GM12873 (cell line): ENCODE data around the gene LRCH1.

Experiments used
- TF ChIP-seq, protein P1 (sequence below): IDR thresholded peaks from 2 replicates; pipeline ENCODE4 v1.5.1; 2012; ENCODE audit warnings: low read depth, mild to moderate bottlenecking, moderate library complexity, low read length, control low read depth; ENCODE audit not compliant: insufficient read depth; ENCODE audit errors: missing control alignments

Gene LRCH1

DNA sequence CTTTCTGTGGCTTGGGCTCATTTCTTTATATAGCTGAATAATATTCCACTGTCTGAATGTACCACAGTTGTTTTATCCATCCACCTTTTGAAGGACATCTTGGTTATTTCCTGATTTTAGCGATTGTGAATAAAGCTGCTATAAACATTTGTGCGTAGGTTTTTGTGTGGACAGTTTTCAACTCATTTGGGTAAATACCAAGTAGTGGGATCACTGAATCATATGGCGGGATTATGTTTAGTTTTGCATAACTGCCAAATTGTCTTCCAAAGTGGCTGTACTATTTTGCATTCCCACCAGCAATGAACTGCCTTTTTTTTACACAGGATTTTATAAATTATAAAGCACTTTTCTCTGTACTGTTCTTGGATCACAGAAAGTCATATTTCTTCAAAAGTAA lies 13.7 kb upstream of the LRCH1 start:
- TF ChIP-seq, protein P1, sequence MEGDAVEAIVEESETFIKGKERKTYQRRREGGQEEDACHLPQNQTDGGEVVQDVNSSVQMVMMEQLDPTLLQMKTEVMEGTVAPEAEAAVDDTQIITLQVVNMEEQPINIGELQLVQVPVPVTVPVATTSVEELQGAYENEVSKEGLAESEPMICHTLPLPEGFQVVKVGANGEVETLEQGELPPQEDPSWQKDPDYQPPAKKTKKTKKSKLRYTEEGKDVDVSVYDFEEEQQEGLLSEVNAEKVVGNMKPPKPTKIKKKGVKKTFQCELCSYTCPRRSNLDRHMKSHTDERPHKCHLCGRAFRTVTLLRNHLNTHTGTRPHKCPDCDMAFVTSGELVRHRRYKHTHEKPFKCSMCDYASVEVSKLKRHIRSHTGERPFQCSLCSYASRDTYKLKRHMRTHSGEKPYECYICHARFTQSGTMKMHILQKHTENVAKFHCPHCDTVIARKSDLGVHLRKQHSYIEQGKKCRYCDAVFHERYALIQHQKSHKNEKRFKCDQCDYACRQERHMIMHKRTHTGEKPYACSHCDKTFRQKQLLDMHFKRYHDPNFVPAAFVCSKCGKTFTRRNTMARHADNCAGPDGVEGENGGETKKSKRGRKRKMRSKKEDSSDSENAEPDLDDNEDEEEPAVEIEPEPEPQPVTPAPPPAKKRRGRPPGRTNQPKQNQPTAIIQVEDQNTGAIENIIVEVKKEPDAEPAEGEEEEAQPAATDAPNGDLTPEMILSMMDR = no peak

DNA sequence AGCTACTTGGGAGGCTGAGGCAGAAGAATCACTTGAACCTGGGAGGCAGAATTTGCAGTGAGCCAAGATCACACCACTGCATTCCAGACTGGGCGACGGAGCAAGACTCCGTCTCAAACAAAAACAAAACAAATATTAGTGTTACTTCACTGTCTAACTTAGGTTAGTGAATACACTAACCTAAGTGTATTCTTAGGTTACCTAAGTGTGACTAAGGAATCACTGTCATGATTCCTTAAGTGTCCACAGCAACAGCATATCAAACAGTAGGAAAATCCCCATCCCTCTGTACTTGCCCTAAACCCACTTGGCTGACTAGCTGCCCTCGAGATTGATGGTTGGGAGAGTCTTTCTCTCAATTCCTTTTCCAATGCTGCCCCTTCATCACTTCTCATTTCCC lies 11.8 kb upstream of the LRCH1 start:
- TF ChIP-seq, protein P1 = no peak

GRCh38 chr13:46542833-46543232 lies 10.1 kb upstream of the LRCH1 start:
- TF ChIP-seq, protein P1 = no peak

DNA sequence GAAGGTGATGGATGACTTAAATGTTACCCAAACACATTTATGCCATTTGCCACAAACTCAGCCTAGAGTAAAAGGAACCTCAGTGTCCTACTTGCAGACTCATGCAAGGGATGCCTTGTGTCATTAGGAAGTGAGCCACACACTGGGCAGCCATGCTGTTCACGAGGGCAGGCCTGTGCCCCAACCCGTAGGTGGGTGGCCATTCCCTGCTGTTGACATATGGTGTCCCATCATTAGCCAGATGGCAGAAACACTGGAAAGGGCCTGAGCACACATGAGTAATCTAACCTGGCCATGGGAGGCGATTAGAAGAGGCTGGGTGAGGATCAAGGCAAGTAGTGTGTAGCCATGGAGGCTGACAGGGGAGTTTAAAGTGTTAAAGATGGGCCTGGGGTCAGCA lies 9.7 kb upstream of the LRCH1 start:
- TF ChIP-seq, protein P1 = no peak

DNA sequence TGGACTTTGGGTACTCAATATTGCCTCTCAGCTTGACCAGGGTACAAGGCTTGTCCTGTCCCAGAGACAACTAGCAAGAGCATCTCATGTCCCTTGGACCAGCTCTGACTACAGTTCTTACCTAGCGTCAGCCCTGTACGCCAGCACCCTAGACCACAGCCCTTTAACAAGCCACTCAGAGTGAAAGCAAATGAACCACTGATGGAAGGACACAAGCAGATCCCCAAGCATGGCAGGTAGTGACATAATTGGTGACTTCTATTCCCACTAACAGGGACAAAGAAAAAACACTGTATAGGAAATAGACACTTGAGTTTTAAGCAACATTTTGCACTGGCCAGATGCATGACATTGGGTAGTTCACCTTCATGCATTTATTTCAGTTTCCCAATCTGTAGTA lies 8.8 kb upstream of the LRCH1 start:
- TF ChIP-seq, protein P1 = no peak

- TF ChIP-seq, protein P1 = no peak
Measured at GRCh38 chr13:46544811-46545210, 8.2 kb upstream of the LRCH1 start.

GRCh38 chr13:46546084-46546768 lies 6.7 kb upstream of the LRCH1 start:
- TF ChIP-seq, protein P1 = no peak

GRCh38 chr13:46550822-46551221 lies 2.1 kb upstream of the LRCH1 start:
- TF ChIP-seq, protein P1 = no peak
